ENCODE results near the gene CLIP1. TPM values are rescaled to one million over a fixed set of nuclear protein-coding genes. Genes with fewer than 3 reads are reported as not detected.

CLIP1 gene
- polyA plus RNA-seq, 1 of the 3 experiments (the other 2 are of a cell fraction) = 33.9 TPM

DNA sequence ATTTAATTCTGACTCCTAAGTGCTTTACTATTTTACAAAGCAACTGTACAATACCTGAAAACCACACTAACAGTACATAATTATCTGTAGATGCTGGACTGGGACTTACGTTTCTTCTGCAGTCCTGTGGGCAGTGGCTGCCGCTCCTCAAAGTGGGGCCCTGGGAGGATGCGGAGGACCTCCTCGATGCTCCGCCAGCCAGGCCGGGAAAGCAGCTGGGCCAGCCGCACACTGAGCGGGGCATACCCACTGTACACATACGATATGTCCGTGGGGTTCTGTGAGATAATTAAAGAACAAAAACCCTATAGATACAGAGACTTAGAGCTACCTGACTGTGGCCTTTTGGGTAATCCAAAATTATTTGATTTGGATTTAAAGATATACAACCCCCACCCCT, 189.8 kb downstream of the CLIP1 start (continued):
- no peak for TF ChIP-seq FOXJ3 (CRISPR knock-in tag; IDR thresholded peaks at IDR 0.05)
- TF ChIP-seq, protein P1, sequence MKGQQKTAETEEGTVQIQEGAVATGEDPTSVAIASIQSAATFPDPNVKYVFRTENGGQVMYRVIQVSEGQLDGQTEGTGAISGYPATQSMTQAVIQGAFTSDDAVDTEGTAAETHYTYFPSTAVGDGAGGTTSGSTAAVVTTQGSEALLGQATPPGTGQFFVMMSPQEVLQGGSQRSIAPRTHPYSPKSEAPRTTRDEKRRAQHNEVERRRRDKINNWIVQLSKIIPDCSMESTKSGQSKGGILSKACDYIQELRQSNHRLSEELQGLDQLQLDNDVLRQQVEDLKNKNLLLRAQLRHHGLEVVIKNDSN (IDR thresholded peaks at IDR 0.05; ENCODE audit: borderline replicate concordance, low read depth) = no peak
- TF ChIP-seq MXI1 (IDR thresholded peaks at IDR 0.05; ENCODE audit: low read depth, low read length) = no peak
- TF ChIP-seq POLR2AphosphoS5 (IDR thresholded peaks at IDR 0.05; ENCODE audit: low read depth, low read length) = no peak
- no peak for TF ChIP-seq CHD2 (IDR thresholded peaks at IDR 0.05; ENCODE audit: low read length, partially characterized antibody)

DNA sequence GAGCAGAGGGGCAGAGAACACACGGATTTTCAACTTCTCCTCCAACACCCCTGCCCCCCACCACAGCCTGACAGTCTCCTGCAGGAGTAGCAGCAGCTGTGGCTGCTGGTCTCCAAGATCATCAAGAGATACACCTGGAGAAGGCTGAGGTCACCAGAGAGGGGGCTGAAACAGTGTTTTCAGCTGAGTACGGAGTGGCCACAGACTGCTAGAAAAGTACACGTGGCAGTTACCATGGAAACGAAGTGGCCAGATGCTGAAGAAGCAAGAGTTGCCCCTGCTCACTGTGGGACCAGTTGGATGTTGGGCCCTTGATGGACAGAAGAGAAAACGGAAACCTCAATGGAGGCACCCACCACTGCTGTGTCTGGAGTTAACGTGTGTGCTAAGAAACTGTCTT, 191.7 kb downstream of the CLIP1 start:
- Histone ChIP-seq H2AFZ (ENCODE audit: low read depth) (no peak overlapping the region), H3F3A (replicated peaks; ENCODE audit: insufficient read depth) (peaks cover 7% of the 10 kb centered on the region), H3K27me3 (ENCODE audit: insufficient read depth) (no peaks in the 10 kb centered on the region), H3K4me3 (ENCODE audit: low read depth in 2 of 2, low read length in 1 of 2) (no peak overlapping the region), H3K9ac (no peak overlapping the region), H3K79me2 (ENCODE audit: insufficient read depth) (no peaks in the 10 kb centered on the region), H3K36me3 (replicated peaks in 1 of 2; ENCODE audit: control insufficient read depth in 1 of 2, insufficient read depth in 2 of 2, low read length in 1 of 2) (peaks cover 11 to 29% of the 10 kb centered on the region in 2 experiments), H3K9me3 (no peaks in the 10 kb centered on the region), H3K4me2 (no peak overlapping the region), H3K27ac (ENCODE audit: low read depth in 2 of 2, low read length in 1 of 2) (peak overlapping the region in 1 of 2 experiments; percentile 98; a peak in 2 of 4 replicates), H4K20me1 (ENCODE audit: insufficient read depth) (peaks cover 7% of the 10 kb centered on the region; the same call in 1 of the 2 replicates), H3K9me2 (no peaks in the 10 kb centered on the region), H3K4me1 (ENCODE audit: control insufficient read depth in 1 of 2, insufficient read depth in 2 of 2, low read depth in 1 of 2, low read length in 1 of 2) (peaks cover 5 to 31% of the 10 kb centered on the region in 2 experiments; a peak in 3 of 4 replicates)
- 77% methylated on average over 6 of the region's 6 CpGs for WGBS (ENCODE audit: low lambda C conversion rate)
- POLR2A ChIA-PET = no interaction called here
- TF ChIP-seq TEAD4 (IDR thresholded peaks at IDR 0.05; ENCODE audit: borderline replicate concordance, insufficient read depth) (no peak), RAD21 (IDR thresholded peaks at IDR 0.05; ENCODE audit: low read length) (no peak), FOSL2 (IDR thresholded peaks at IDR 0.05; ENCODE audit: borderline replicate concordance, low read depth) (no peak), TCF12 (IDR thresholded peaks at IDR 0.05) (no peak), GATA2 (CRISPR knock-in tag; IDR thresholded peaks at IDR 0.05) (no peak), SMC3 (IDR thresholded peaks at IDR 0.05; ENCODE audit: low read depth, low read length) (no peak)
- TF ChIP-seq, protein P2, sequence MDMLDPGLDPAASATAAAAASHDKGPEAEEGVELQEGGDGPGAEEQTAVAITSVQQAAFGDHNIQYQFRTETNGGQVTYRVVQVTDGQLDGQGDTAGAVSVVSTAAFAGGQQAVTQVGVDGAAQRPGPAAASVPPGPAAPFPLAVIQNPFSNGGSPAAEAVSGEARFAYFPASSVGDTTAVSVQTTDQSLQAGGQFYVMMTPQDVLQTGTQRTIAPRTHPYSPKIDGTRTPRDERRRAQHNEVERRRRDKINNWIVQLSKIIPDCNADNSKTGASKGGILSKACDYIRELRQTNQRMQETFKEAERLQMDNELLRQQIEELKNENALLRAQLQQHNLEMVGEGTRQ (IDR thresholded peaks at IDR 0.05; ENCODE audit: borderline replicate concordance, low read depth, low read length) = no peak
- TF ChIP-seq, protein P3, sequence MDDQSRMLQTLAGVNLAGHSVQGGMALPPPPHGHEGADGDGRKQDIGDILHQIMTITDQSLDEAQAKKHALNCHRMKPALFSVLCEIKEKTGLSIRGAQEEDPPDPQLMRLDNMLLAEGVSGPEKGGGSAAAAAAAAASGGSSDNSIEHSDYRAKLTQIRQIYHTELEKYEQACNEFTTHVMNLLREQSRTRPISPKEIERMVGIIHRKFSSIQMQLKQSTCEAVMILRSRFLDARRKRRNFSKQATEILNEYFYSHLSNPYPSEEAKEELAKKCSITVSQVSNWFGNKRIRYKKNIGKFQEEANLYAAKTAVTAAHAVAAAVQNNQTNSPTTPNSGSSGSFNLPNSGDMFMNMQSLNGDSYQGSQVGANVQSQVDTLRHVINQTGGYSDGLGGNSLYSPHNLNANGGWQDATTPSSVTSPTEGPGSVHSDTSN (IDR thresholded peaks at IDR 0.05) = no peak
- TF ChIP-seq, protein P1 (IDR thresholded peaks at IDR 0.05; ENCODE audit: borderline replicate concordance, low read depth) = no peak
- TF ChIP-seq, protein P4, sequence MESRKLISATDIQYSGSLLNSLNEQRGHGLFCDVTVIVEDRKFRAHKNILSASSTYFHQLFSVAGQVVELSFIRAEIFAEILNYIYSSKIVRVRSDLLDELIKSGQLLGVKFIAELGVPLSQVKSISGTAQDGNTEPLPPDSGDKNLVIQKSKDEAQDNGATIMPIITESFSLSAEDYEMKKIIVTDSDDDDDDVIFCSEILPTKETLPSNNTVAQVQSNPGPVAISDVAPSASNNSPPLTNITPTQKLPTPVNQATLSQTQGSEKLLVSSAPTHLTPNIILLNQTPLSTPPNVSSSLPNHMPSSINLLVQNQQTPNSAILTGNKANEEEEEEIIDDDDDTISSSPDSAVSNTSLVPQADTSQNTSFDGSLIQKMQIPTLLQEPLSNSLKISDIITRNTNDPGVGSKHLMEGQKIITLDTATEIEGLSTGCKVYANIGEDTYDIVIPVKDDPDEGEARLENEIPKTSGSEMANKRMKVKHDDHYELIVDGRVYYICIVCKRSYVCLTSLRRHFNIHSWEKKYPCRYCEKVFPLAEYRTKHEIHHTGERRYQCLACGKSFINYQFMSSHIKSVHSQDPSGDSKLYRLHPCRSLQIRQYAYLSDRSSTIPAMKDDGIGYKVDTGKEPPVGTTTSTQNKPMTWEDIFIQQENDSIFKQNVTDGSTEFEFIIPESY (IDR thresholded peaks at IDR 0.05; ENCODE audit: borderline replicate concordance, low read depth) = no peak
- DNase-seq = no peak
- CTCF ChIA-PET = interaction anchor here (1.0 to 1.6 kb wide), 2 partner anchors 14 to 125 kb away, joined by 3 to 4 read pairs; no protein-coding TSS in a partner anchor
